ENCODE results near the gene GSK3B.

GRCh38 chr3:120093119-120093910 is 932 bp downstream of the GSK3B start:
- TF ChIP-seq CTCF (IDR thresholded peaks at IDR 0.05; ENCODE audit: poor library complexity) (no peak), EZH2phosphoT487 (IDR thresholded peaks at IDR 0.05; ENCODE audit: low read depth, severe bottlenecking, unreplicated experiment) (no peak), EZH2 (IDR thresholded peaks at IDR 0.05; ENCODE audit: borderline replicate concordance) (no peak)

All from hepatocyte (in vitro differentiated cells).